ENCODE measurements around the gene LIN52. TPM values are rescaled to one million over a fixed set of nuclear protein-coding genes. Genes with fewer than 3 reads are reported as not detected.

Gene LIN52
- total and polyA plus RNA-seq, 2 of the 13 experiments (the other 11 are each of a cell fraction or from before 2014, with no cell fraction given), result 11.4 to 23.3 TPM

DNA sequence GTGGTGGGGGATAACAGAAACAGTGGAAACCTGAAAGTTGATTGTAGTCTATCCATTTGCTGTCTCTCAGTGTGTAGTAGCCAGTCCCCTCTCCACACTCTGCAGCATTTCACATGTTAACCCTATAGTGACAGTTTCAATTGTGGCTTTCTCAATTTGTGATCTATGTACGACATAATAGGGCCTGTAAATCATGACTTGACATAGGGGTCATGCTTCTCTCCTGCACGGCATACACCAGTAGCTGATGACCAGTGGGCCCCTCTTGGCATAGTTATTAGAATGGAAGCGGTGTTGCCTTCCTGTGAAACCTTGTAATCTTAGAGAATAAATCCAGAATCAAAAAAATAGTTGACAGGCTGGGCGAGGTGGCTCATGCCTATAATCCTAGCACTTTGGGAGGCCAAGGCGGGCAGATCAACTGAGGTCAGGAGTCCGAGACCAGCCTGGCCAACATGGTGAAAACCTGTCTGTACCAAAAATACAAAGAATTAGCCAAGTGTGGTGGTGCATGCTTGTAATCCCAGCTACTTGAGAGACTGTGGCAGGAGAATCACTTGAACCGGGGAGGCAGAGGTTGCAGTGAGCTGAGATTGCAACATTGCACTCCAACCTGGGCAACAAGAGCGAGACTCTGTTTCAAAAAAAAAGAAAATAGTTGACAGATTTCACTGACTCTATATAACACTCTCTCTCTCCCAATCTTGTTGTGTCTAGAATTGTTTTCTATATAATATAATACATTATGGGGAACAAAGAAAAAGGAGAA is 109.9 kb downstream of the LIN52 start:
- TF ChIP-seq MAFK (conservative IDR thresholded peaks at IDR 0.05 in 1 of 2, IDR thresholded peaks at IDR 0.05 in 1 of 2; ENCODE audit: low read length in 2 of 2) (no peak), THYN1 (CRISPR knock-in tag; IDR thresholded peaks at IDR 0.05; ENCODE audit: borderline replicate concordance, low read depth) (no peak), MIER2 (CRISPR knock-in tag; IDR thresholded peaks at IDR 0.05) (no peak), TSC22D2 (CRISPR knock-in tag; IDR thresholded peaks at IDR 0.05; ENCODE audit: borderline replicate concordance) (no peak), GATA4 (IDR thresholded peaks at IDR 0.05; ENCODE audit: borderline replicate concordance, low read depth) (no peak), SP5 (CRISPR knock-in tag; IDR thresholded peaks at IDR 0.05; ENCODE audit: borderline replicate concordance, low read depth) (no peak)
- TF ChIP-seq, protein P1, sequence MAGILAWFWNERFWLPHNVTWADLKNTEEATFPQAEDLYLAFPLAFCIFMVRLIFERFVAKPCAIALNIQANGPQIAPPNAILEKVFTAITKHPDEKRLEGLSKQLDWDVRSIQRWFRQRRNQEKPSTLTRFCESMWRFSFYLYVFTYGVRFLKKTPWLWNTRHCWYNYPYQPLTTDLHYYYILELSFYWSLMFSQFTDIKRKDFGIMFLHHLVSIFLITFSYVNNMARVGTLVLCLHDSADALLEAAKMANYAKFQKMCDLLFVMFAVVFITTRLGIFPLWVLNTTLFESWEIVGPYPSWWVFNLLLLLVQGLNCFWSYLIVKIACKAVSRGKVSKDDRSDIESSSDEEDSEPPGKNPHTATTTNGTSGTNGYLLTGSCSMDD (CRISPR knock-in tag; IDR thresholded peaks at IDR 0.05), result no peak
- TF ChIP-seq, protein P2, sequence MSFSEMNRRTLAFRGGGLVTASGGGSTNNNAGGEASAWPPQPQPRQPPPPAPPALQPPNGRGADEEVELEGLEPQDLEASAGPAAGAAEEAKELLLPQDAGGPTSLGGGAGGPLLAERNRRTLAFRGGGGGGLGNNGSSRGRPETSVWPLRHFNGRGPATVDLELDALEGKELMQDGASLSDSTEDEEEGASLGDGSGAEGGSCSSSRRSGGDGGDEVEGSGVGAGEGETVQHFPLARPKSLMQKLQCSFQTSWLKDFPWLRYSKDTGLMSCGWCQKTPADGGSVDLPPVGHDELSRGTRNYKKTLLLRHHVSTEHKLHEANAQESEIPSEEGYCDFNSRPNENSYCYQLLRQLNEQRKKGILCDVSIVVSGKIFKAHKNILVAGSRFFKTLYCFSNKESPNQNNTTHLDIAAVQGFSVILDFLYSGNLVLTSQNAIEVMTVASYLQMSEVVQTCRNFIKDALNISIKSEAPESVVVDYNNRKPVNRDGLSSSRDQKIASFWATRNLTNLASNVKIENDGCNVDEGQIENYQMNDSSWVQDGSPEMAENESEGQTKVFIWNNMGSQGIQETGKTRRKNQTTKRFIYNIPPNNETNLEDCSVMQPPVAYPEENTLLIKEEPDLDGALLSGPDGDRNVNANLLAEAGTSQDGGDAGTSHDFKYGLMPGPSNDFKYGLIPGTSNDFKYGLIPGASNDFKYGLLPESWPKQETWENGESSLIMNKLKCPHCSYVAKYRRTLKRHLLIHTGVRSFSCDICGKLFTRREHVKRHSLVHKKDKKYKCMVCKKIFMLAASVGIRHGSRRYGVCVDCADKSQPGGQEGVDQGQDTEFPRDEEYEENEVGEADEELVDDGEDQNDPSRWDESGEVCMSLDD (CRISPR knock-in tag; IDR thresholded peaks at IDR 0.05; ENCODE audit: borderline replicate concordance), result no peak
- no peak overlapping the region for H3K4me2 ChIP-seq (ENCODE audit: low read depth, low read length)
- intact Hi-C loops (cut with micrococcal nuclease; ENCODE audit: unreplicated experiment), result no loop called here
- H3K36me3 ChIP-seq (replicated peaks in 1 of 2; ENCODE audit: control insufficient read depth in 1 of 2, insufficient read depth in 2 of 2, low read length in 2 of 2), result peaks cover 3 to 10% of the 10 kb centered on the region in 2 experiments
- no peak overlapping the region for H2AFZ ChIP-seq (ENCODE audit: low read length)
- H4K20me1 ChIP-seq (ENCODE audit: insufficient read depth, low read length), result no peaks in the 10 kb centered on the region
- WGBS (ENCODE audit: low lambda C conversion rate), result 97% methylated on average over 8 of the region's 8 CpGs
- BruUV-seq (replicated peaks), result no TSS peak
- DNase-seq (ENCODE audit: low spot score), result no peak
- H3K27me3 ChIP-seq (ENCODE audit: control insufficient read depth in 1 of 2, insufficient read depth in 2 of 2, low read length in 2 of 2), result no peaks in the 10 kb centered on the region
- ATAC-seq, result no peak
- H3K79me2 ChIP-seq (ENCODE audit: insufficient read depth, low read length), result no peaks in the 10 kb centered on the region
- in situ Hi-C loops (cut with HindIII; ENCODE audit: extremely low pct_ligation_motif_present, low pct_unique_long_range_greater_than_20kb), result no loop called here
- no peak for FAIRE-seq
- H3K9ac ChIP-seq (ENCODE audit: insufficient read depth, low read depth, low read length), result no peak overlapping the region
- no peaks in the 10 kb centered on the region for H3K9me3 ChIP-seq (ENCODE audit: low read length)
- no peak overlapping the region for H3K4me3 ChIP-seq (replicated peaks in 1 of 3; ENCODE audit: insufficient read depth in 1 of 3, low read depth in 2 of 3, low read length in 3 of 3)
- peaks cover 6% of the 10 kb centered on the region; the same call in 1 of the 2 replicates for H3K4me1 ChIP-seq (ENCODE audit: insufficient read depth, low read length)
- CTCF ChIA-PET (ENCODE audit: low intra/inter-chr PET ratio, low total read pairs), result no interaction called here
- no peak overlapping the region for H3K27ac ChIP-seq (ENCODE audit: extremely low read length, insufficient read depth, low read length)
- POLR2A ChIA-PET, result no interaction called here

All from HepG2 (cell line).